Esophagus squamous epithelium (tissue), 5 donors: ENCODE results near the gene CHCHD3. TPM values are rescaled to one million over a fixed set of nuclear protein-coding genes. Genes with fewer than 3 reads are reported as not detected.
A peak's percentile ranks its signal among the peaks of the same experiment; 100 is the strongest.

Source experiments
- DNase-seq: peaks from one replicate; lab custom pipeline; 2025; lab: John Stamatoyannopoulos, UW
- H3K27ac ChIP-seq, 4 donors: fragments of 200-600 bp; sonication (generic); one replicate each; pipeline ENCODE4 v1.5.1; 2016 to 2019; ENCODE audit warnings: mild to moderate bottlenecking in 1 of 4
- H3K27me3 ChIP-seq, 4 donors: fragments of 200-600 bp; sonication (generic); 1 replicate in 3 of 4; 2 replicates in 1 of 4; pipeline versions ENCODE4 v1.5.1 to v1.6.0; 2017 to 2021; ENCODE audit warnings: antibody characterized with exemption in 1 of 4
- H3K36me3 ChIP-seq, 3 donors: fragments of 200-600 bp; sonication (generic); one replicate each; pipeline ENCODE4 v1.5.1; 2016 to 2019
- H3K4me1 ChIP-seq, 3 donors: fragments of 200-600 bp; sonication (generic); one replicate each; pipeline ENCODE4 v1.5.1; 2017 to 2019
- H3K4me3 ChIP-seq, 4 donors: fragments of 200-600 bp; sonication (generic); 1 replicate in 3 of 4; 2 replicates in 1 of 4; pipeline ENCODE4 v1.5.1; 2016 to 2019; ENCODE audit warnings: mild to moderate bottlenecking in 2 of 4, moderate library complexity in 1 of 4
- H3K9me3 ChIP-seq, 3 donors: fragments of 200-600 bp; sonication (generic); one replicate each; pipeline ENCODE4 v1.5.1; 2016 to 2019
- CTCF ChIP-seq, 6 experiments: fragments of 450-650 bp in 4 of 6; fragments of 200-600 bp in 2 of 6; sonication (generic) in 2 of 6; IDR thresholded peaks; one replicate each; pipeline ENCODE4 v1.5.1; 2016 to 2019; ENCODE audit warnings: antibody characterized with exemption in 6 of 6, mild to moderate bottlenecking in 4 of 6, moderate library complexity in 4 of 6
- POLR2A ChIP-seq, 4 donors: fragments of 450-650 bp; IDR thresholded peaks; one replicate each; pipeline ENCODE4 v1.6.1; 2017; ENCODE audit warnings: antibody characterized with exemption in 4 of 4, mild to moderate bottlenecking in 4 of 4, moderate library complexity in 3 of 4
- WGBS, 2 donors: methylation state at CpG; one replicate each; pipeline ENCODE4 v1.1.5; 2018; 5-methylcytosine and 5-hydroxymethylcytosine counted together
- intact Hi-C: fragments of 100-400 bp; cut with DNase I; formaldehyde crosslinking; loops from one replicate; pipeline ENCODE4 v1.15.0; 2022
- total RNA-seq, 4 donors: library from RNA; depleted of rRNA; stranded (reverse); fragments of >200 nt; gene quantifications; one replicate each; pipeline ENCODE4 v1.1.0, GENCODE V29; 2016
- donor health status: DM: yes; HTN: yes; CAD: no.

The CHCHD3 gene
- total RNA-seq, 4 donors from 2014 or later = 36.8 to 55.0 (median 40.9) TPM

GRCh38 chr7:133081119-133081598 lies 731 bp downstream of the CHCHD3 start:
- Histone ChIP-seq H3K4me1 (peaks cover 5 to 29% (median 15%) of the 10 kb centered on the region in 3 donors), H3K4me3 (peak overlapping the region; percentile 82 to 96 (median 91)), H3K9me3 (no peaks in the 10 kb centered on the region), H3K27ac (peak overlapping the region; percentile 79 to 91 (median 89)), H3K36me3 (no peaks in the 10 kb centered on the region), H3K27me3 (no peaks in the 10 kb centered on the region)
- intact Hi-C loops = no loop called here
- 0 to 6% methylated on average over 7 to 8 of the region's 8 CpGs for WGBS, 2 donors
- TF ChIP-seq POLR2A (IDR thresholded peaks at IDR 0.05) (no peak), CTCF (IDR thresholded peaks at IDR 0.05) (no peak)
- no peak for DNase-seq

GRCh38 chr7:133079296-133079695 lies 2.6 kb downstream of the CHCHD3 start:
- TF ChIP-seq POLR2A (IDR thresholded peaks at IDR 0.05) (no peak), CTCF (IDR thresholded peaks at IDR 0.05) (no peak)
- Histone ChIP-seq H3K27me3 (no peaks in the 10 kb centered on the region), H3K9me3 (no peaks in the 10 kb centered on the region), H3K4me1 (peaks cover 5 to 29% (median 15%) of the 10 kb centered on the region in 3 donors), H3K36me3 (no peaks in the 10 kb centered on the region), H3K4me3 (no peak overlapping the region), H3K27ac (no peak overlapping the region)
- 65 to 77% methylated on average over 5 of the region's 5 CpGs for WGBS, 2 donors
- DNase-seq = no peak
- intact Hi-C loops = no loop called here

- TF ChIP-seq POLR2A (IDR thresholded peaks at IDR 0.05) (no peak), CTCF (IDR thresholded peaks at IDR 0.05) (no peak)
- no peak overlapping the region for H3K27ac ChIP-seq
- peaks cover 5 to 27% (median 15%) of the 10 kb centered on the region in 3 donors for H3K4me1 ChIP-seq
- no peaks in the 10 kb centered on the region for H3K9me3 ChIP-seq
- no peak for DNase-seq
- WGBS, 2 donors = 78 to 93% methylated on average over 4 of the region's 4 CpGs
- no peak overlapping the region for H3K4me3 ChIP-seq
- intact Hi-C loops = no loop called here
- no peaks in the 10 kb centered on the region for H3K36me3 ChIP-seq
- H3K27me3 ChIP-seq = no peaks in the 10 kb centered on the region
Measured at GRCh38 chr7:133077394-133077793, 4.5 kb downstream of the CHCHD3 start.

GRCh38 chr7:133076142-133076541 lies 5.7 kb downstream of the CHCHD3 start:
- Histone ChIP-seq H3K4me1 (peaks cover 3 to 23% (median 12%) of the 10 kb centered on the region in 3 donors), H3K9me3 (no peaks in the 10 kb centered on the region), H3K36me3 (no peaks in the 10 kb centered on the region), H3K4me3 (no peak overlapping the region), H3K27ac (no peak overlapping the region), H3K27me3 (no peaks in the 10 kb centered on the region)
- TF ChIP-seq POLR2A (IDR thresholded peaks at IDR 0.05) (no peak), CTCF (IDR thresholded peaks at IDR 0.05) (no peak)
- intact Hi-C loops = no loop called here
- DNase-seq = no peak
- WGBS, 2 donors = 68 to 75% methylated on average over 2 of the region's 2 CpGs

- Histone ChIP-seq H3K4me3 (no peak overlapping the region), H3K36me3 (peaks cover 0 to 31% (median 0%) of the 10 kb centered on the region in 3 donors), H3K4me1 (peaks cover 0 to 11% (median 4%) of the 10 kb centered on the region in 3 donors), H3K27ac (no peak overlapping the region), H3K27me3 (no peaks in the 10 kb centered on the region), H3K9me3 (no peaks in the 10 kb centered on the region)
- WGBS, 2 donors = 85 to 86% methylated on average over 2 of the region's 2 CpGs
- DNase-seq = no peak
- intact Hi-C loops = no loop called here
- TF ChIP-seq CTCF (IDR thresholded peaks at IDR 0.05) (no peak), POLR2A (IDR thresholded peaks at IDR 0.05) (no peak)
Measured at GRCh38 chr7:133071506-133071905, 10.4 kb downstream of the CHCHD3 start.
